ENCODE measurements around the gene MAGOH.

The MAGOH gene

DNA sequence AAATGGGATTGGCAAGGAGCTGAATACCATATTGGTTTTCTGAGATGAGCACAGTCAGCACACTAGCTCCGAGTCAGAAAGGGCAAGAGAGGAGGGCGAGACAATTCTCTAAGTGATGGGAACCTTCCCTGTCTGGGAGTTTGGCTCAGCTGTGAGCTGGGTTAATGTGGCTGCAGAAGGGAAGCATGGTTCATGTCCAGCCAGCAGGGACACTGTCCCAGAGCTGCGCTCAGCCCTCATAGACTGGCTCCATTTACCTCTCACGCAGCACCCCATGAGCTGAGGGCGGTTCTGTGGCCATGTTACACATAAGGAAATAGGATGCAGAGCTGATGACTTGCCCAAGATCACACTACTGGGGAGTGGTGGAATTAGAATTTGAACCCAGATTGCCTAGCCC lies 57.4 kb downstream of the MAGOH start:
- no peak overlapping the region for H3K4me2 ChIP-seq (ENCODE audit: insufficient read depth, low read length, poor library complexity, severe bottlenecking)

DNA sequence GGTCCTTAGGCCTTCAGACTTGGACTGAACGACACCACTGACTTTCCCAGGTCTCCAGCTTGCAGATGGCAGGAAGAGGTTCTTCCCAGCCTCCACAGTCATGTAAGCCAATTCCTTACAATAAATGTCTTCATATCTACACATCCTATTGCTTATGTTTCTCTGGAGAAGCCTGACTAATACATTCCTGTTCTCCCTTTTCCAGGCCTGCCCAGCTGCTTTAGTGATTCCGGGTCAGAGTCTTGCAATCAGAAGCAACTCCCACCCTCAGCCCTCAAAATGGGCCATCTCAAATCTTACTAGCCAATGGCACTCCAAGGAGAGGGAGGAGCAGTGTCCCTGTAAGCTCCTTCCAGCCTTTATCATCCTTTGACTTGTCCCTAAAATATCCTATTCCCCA lies 58.1 kb downstream of the MAGOH start:
- no peak overlapping the region for H3K23ac ChIP-seq (ENCODE audit: low read depth, low read length, poor library complexity)
- H3K27me3 ChIP-seq (ENCODE audit: control insufficient read depth in 3 of 3, insufficient read depth in 3 of 3, low read depth in 1 of 3, low read length in 3 of 3), result peaks cover 0 to 39% (median 0%) of the 10 kb centered on the region in 3 experiments
- H2BK120ac ChIP-seq (ENCODE audit: low read depth, low read length), result no peak overlapping the region
- no peak overlapping the region for H3K4ac ChIP-seq (ENCODE audit: low read length)
- H4K91ac ChIP-seq (ENCODE audit: low read depth, low read length, poor library complexity), result no peak overlapping the region
- no peak overlapping the region for H2AK5ac ChIP-seq (ENCODE audit: low read depth, low read length)
- no peaks in the 10 kb centered on the region for H3K36me3 ChIP-seq (replicated peaks in 1 of 2; ENCODE audit: control insufficient read depth in 2 of 2, insufficient read depth in 2 of 2, low read length in 2 of 2)
- no peak overlapping the region for H3K18ac ChIP-seq (ENCODE audit: low read length)
- H3K79me1 ChIP-seq (ENCODE audit: low read depth, low read length), result no peaks in the 10 kb centered on the region
- H3K4me3 ChIP-seq (ENCODE audit: low read length in 2 of 2), result no peak overlapping the region
- H2BK12ac ChIP-seq (ENCODE audit: low read length), result no peak overlapping the region
- H3K14ac ChIP-seq (ENCODE audit: low read length), result no peak overlapping the region
- no peak for DNase-seq (ENCODE audit: low spot score)
- H4K8ac ChIP-seq (ENCODE audit: low read depth, low read length), result no peak overlapping the region
- H2AFZ ChIP-seq (ENCODE audit: low read length), result no peak overlapping the region
- H3K9ac ChIP-seq (ENCODE audit: low read depth, low read length, poor library complexity), result no peak overlapping the region
- H3K4me1 ChIP-seq (ENCODE audit: control insufficient read depth in 2 of 2, insufficient read depth in 1 of 2, low read depth in 1 of 2, low read length in 2 of 2), result no peaks in the 10 kb centered on the region
- H3K4me2 ChIP-seq (ENCODE audit: insufficient read depth, low read length, poor library complexity, severe bottlenecking), result no peak overlapping the region
- no peaks in the 10 kb centered on the region for H3K9me3 ChIP-seq (replicated peaks in 1 of 2; ENCODE audit: control insufficient read depth in 2 of 2, insufficient read depth in 1 of 2, low read depth in 1 of 2, low read length in 2 of 2)
- H3K27ac ChIP-seq (replicated peaks; ENCODE audit: low read length), result no peak overlapping the region
- WGBS, 2 donors (ENCODE audit: extremely low coverage in 2 of 2, insufficient read length in 2 of 2, insufficient replicate concordance in 1 of 2), result no CpG with 5 or more reads among the region's 2 CpGs
- H2BK5ac ChIP-seq (ENCODE audit: low read length), result no peak overlapping the region
- H2BK15ac ChIP-seq (ENCODE audit: low read length), result no peak overlapping the region

More for the DNA sequence above, 57.4 kb downstream of the MAGOH start:
- Histone ChIP-seq H3K4ac (ENCODE audit: low read length) (no peak overlapping the region), H3K9me3 (replicated peaks in 1 of 2; ENCODE audit: control insufficient read depth in 2 of 2, insufficient read depth in 1 of 2, low read depth in 1 of 2, low read length in 2 of 2) (no peaks in the 10 kb centered on the region), H2BK5ac (ENCODE audit: low read length) (no peak overlapping the region), H2BK120ac (ENCODE audit: low read depth, low read length) (no peak overlapping the region), H3K4me3 (ENCODE audit: low read length in 2 of 2) (no peak overlapping the region), H3K9ac (ENCODE audit: low read depth, low read length, poor library complexity) (no peak overlapping the region), H2AK5ac (ENCODE audit: low read depth, low read length) (no peak overlapping the region), H2BK15ac (ENCODE audit: low read length) (no peak overlapping the region), H2BK12ac (ENCODE audit: low read length) (no peak overlapping the region), H4K8ac (ENCODE audit: low read depth, low read length) (no peak overlapping the region), H3K18ac (ENCODE audit: low read length) (no peak overlapping the region), H3K27ac (replicated peaks; ENCODE audit: low read length) (no peak overlapping the region), H2AFZ (ENCODE audit: low read length) (no peak overlapping the region), H3K27me3 (ENCODE audit: control insufficient read depth in 3 of 3, insufficient read depth in 3 of 3, low read depth in 1 of 3, low read length in 3 of 3) (peaks cover 0 to 36% (median 0%) of the 10 kb centered on the region in 3 experiments), H3K79me1 (ENCODE audit: low read depth, low read length) (no peaks in the 10 kb centered on the region), H3K36me3 (replicated peaks in 1 of 2; ENCODE audit: control insufficient read depth in 2 of 2, insufficient read depth in 2 of 2, low read length in 2 of 2) (no peaks in the 10 kb centered on the region), H4K91ac (ENCODE audit: low read depth, low read length, poor library complexity) (no peak overlapping the region), H3K4me1 (ENCODE audit: control insufficient read depth in 2 of 2, insufficient read depth in 1 of 2, low read depth in 1 of 2, low read length in 2 of 2) (no peaks in the 10 kb centered on the region), H3K14ac (ENCODE audit: low read length) (no peak overlapping the region), H3K23ac (ENCODE audit: low read depth, low read length, poor library complexity) (no peak overlapping the region)
- no peak for DNase-seq (ENCODE audit: low spot score)
- WGBS, 2 donors (ENCODE audit: extremely low coverage in 2 of 2, insufficient read length in 2 of 2, insufficient replicate concordance in 1 of 2), result no CpG with 5 or more reads among the region's 5 CpGs

Measured in neuronal stem cell (in vitro differentiated cells).